Muscle of back (tissue), 11 donors: ENCODE measurements around the gene IGSF21. TPM values are rescaled to one million over a fixed set of nuclear protein-coding genes. Genes with fewer than 3 reads are reported as not detected.

ENCODE experiments used
- DNase-seq, 3 donors: peaks; one replicate each; pipeline versions ENCODE4 v3.0.0 to v3.0.0-alpha.2; 2013
- polyA plus RNA-seq, 10 donors: library from polyadenylated mRNA; unstranded; fragments of 120-200 nt; gene quantifications; one replicate each; pipeline ENCODE4 v1.2.1, GENCODE V29; 2013; ENCODE audit not compliant: insufficient read length in 10 of 10

Gene IGSF21
- polyA plus RNA-seq, 10 donors = 0.08 to 1.0 (median 0.31) TPM; not detected in 4

- DNase-seq = no peak
These were observed 150.2 kb downstream of the IGSF21 start for GRCh38 chr1:18257778-18258177.

GRCh38 chr1:18261891-18262290, 154.3 kb downstream of the IGSF21 start:
- DNase-seq = no peak

DNA sequence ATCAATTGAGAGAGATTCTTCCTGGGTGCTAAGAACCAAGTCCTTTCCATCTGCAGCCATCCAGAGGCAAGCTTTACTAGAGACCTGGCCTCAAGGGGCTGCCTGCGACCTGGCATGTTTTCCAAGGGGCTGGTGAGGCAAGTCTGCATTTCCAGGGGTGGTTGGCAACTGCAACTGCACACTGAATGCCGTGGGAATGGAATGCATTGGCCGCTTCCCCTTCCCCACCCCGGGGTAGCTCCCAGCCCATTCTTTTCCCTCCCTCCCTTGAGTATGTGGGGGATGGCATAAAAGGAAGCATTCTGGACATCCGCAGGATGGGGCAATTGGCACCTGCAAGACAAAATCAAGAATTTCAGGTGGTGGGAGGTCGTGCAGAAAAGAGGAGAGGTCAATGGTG, 155.1 kb downstream of the IGSF21 start:
- no peak for DNase-seq

GRCh38 chr1:18263547-18264120, 156.0 kb downstream of the IGSF21 start:
- no peak for DNase-seq

DNA sequence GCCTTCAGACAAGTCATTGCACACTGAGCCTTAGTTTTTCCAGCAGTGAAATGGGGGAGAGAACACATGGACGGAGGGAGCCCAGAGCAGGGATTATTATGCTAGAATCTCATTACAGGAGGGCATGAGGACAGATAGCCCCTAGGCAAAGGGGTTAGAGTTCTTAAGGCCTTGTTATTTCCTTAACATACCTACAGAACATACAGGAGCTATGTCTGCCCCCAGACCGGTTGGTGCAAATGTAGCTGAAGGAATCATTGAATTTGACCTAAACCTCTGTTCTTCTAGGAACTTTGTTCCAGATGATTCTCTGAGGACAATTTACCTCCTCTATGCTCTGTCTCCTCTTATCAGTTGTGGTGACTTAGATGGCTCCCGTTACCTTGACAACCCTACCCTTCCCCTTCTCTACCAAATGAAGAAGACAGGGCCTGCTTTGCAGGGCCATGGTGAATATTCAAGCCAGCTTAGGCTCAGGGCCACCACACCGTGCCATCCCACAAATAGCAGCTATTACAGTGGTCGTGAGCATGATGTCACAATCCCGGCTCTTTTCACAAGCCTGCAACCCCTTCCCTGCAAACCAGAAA, 156.9 kb downstream of the IGSF21 start:
- no peak for DNase-seq

GRCh38 chr1:18265641-18266040, 158.0 kb downstream of the IGSF21 start:
- DNase-seq = no peak

- no peak for DNase-seq
These were observed 158.8 kb downstream of the IGSF21 start for GRCh38 chr1:18266391-18266790.

GRCh38 chr1:18271336-18271735, 163.7 kb downstream of the IGSF21 start:
- no peak for DNase-seq

GRCh38 chr1:18278946-18279345, 171.3 kb downstream of the IGSF21 start:
- no peak for DNase-seq

DNA sequence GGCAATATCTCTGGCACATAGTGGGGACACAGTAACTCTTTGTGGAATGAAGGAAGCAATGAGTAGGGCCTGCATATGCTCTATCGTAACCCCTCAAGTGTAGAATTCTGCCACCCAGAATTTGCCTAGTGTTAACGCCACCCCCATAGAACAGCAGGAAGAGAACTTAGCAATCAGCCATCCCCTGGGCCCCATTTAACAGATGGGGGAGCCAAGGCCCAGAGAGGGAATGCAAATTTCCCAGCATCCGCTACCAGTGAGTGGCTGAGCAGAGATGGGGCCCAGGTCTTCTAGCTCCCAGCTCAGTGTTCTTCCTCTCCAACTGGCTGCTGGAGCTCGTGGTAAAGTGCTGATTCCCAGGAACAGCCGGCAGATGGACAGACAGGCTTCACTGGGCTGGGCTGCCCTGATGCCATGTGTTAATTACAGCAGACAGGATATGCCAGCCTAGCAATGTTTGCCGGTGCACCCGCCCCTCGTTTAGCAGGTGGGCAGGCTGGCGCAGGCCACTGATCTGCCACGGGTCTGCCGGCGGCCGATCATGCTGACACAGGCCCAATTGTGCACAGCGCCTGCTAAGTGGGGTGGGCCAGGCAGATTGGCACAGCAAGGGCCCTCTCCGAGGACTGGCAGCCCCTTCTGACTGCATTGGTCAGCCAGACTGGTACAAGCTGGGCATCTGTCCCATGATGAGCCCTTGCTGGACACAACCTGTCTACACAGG, 171.9 kb downstream of the IGSF21 start:
- no peak for DNase-seq

DNA sequence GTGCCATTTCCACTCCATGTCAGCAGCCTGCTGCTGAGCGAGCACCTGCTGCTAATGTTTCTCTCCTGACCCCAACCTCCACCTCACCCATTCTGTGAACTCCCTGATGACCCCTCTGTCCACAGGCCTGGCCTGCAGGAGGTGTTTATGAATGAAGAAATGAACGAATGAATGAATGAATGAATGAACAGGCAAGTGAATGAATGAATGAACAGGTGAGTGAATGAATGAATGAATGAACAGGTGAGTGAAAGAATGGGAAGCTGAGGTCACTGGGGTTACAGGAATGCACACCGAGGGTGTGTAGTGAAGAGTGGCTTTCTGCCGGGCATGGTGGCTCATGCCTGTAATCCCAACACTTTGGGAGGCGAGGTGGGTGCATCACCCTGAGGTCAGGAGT, 173.4 kb downstream of the IGSF21 start:
- no peak for DNase-seq

- no peak for DNase-seq
These were observed 175.4 kb downstream of the IGSF21 start for GRCh38 chr1:18282851-18283600.

DNA sequence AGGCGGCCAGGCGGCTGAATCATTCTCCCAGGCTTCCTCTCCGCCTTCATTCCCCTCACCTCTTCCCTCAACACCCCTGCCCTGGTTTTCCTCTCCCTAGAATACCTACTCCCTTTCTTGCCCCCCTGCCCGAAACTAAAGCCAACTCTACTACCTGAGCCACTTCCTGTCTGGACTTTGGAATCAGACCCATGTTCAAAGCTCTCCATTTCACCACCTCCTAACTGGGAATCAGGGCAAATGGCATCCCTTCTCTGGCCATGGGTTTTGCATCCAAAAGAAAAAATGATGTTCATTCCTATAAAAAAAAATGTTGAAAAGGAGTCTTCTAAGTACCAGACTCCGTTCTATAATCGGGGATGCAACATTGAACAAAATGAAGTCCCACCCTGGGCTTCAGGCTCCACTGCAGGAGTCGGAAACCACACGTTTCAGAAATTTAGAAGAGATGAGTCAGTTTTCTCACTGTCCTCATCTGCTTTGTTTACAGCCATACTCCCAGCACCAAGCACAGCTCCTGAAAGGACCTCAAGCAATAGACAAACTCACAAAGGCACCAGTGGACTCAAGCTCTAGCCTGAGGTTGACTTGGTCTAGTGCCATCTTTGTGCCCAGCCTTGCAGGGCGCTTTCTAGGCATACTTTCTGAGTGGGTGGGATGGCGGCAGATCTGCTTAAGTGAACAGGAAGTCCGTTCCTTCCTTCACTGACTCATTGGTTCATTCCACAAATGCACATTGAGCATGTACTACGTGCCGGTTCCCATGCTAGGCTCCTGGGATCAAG, 176.2 kb downstream of the IGSF21 start:
- no peak for DNase-seq

- DNase-seq = no peak
These were observed 177.4 kb downstream of the IGSF21 start for GRCh38 chr1:18284805-18285537.

GRCh38 chr1:18285538-18285924, 177.9 kb downstream of the IGSF21 start:
- DNase-seq = no peak

GRCh38 chr1:18288722-18289121, 181.1 kb downstream of the IGSF21 start:
- no peak for DNase-seq

- no peak for DNase-seq
These were observed 182.0 kb downstream of the IGSF21 start for GRCh38 chr1:18289597-18289996.

DNA sequence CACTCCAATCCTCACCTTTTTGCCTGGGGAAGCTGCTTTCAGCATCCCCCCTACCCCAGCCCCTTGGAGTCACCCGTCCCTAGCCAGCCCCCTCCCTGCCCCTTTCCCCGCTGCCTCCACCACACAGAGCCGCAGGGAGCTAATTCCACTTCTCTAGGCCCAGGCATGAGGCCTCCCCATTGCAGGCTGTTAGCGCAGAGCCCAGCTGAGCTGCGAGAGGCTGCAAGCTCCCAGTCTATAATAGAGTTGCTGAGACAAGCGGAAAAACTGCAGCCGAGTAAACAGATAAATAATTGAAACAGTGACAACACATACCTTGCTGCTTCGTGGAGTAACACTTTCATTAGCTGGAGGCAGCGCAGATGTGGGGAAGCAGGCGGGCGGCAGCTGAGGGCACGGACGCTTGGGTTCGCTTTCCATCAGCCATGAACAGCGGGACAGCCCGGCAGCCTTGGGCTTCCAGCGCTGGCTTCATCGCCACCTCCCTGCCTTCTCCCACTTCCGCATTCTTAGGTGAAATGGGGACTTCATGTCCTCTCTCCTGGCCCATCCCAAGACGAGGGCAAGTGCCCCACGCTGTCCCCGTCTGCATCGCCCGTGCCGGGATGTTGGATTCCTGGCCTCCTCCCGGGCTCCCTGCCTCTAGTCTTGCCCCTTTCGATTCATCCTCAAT, 183.3 kb downstream of the IGSF21 start:
- no peak for DNase-seq

DNA sequence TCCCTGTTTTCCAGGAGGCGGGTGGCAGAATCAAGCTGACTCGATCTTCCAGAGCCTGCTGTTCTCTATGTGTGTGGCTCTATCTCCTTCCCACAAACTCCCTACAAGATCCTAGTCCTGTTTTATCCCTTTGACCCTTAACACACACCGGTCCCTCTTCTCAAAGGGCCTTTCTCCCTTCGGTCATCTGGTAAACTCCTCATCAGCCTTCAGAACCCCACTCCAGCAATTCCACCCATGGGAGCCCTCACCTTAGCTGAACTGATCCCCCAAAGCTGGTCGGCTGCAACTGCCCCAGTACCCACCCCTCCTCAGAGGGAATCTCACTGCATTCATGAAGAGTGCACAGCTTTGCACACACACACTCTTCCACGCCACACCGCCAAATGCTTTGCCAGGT, 184.9 kb downstream of the IGSF21 start:
- no peak for DNase-seq

GRCh38 chr1:18293291-18293690, 185.7 kb downstream of the IGSF21 start:
- DNase-seq = no peak
